Testis (tissue), 2 donors: Measurements from ENCODE around the gene APOBEC3F.

Experiments used
- CTCF ChIP-seq, 3 experiments: fragments of 450-650 bp in 2 of 3; fragments of 200-600 bp in 1 of 3; sonication (generic) in 1 of 3; IDR thresholded peaks; one replicate each; pipeline ENCODE4 v1.5.1; 2016 to 2019; ENCODE audit warnings: antibody characterized with exemption in 3 of 3, mild to moderate bottlenecking in 2 of 3, moderate library complexity in 1 of 3
- POLR2A ChIP-seq: fragments of 450-650 bp; IDR thresholded peaks from one replicate; pipeline ENCODE4 v1.6.1; 2017; ENCODE audit warnings: antibody characterized with exemption, mild to moderate bottlenecking, moderate library complexity

GRCh38 chr22:39089928-39090327 is 49.3 kb downstream of the APOBEC3F start:
- no peak for TF ChIP-seq CTCF (IDR thresholded peaks at IDR 0.05)
- no peak for TF ChIP-seq POLR2A
